A549 (cell line): ENCODE measurements around the gene DLG2. TPM values are rescaled to one million over a fixed set of nuclear protein-coding genes. Genes with fewer than 3 reads are reported as not detected.

Source experiments
- ATAC-seq, 2 experiments: fragments of 200-7000 bp in 1 of 2; fragments of >200 bp in 1 of 2; cut with Nextera tagmentation in 1 of 2; cut with Tn5 transposase in 1 of 2; 3 replicates each; pipeline versions ENCODE4 v1.8.0 to v1.9.1; 2018 to 2020; ENCODE audit warnings: mild to moderate bottlenecking in 1 of 2, moderate library complexity in 1 of 2
- CTCF ChIA-PET: fragments of 300-600 bp; sonication (Branson Sonifier 250); formaldehyde crosslinking; extraction: SDS; loops from one replicate; lab custom pipeline; 2021; ENCODE audit warnings: antibody characterized with exemption, inconsistent platforms; lab: Yijun Ruan, JAX
- POLR2A ChIA-PET: fragments of 350-600 bp; formaldehyde crosslinking; extraction: SDS; loops from one replicate; lab custom pipeline; 2021; ENCODE audit warnings: antibody characterized with exemption, inconsistent platforms; lab: Yijun Ruan, JAX
- DNase-seq, 2 experiments: peaks; one replicate each; pipeline versions ENCODE4 v3.0.0 to v3.0.0-alpha.2; 2011 to 2016; ENCODE audit warnings: low read depth in 1 of 2, low spot score in 1 of 2
- FAIRE-seq: peaks from 2 replicates; lab custom pipeline; 2011; peaks lifted over from hg19 to GRCh38; lab: Jason Lieb, UNC
- H3K27ac ChIP-seq, 2 experiments: fragments of >200 bp; sonication (Bioruptor Twin); formaldehyde crosslinking; 3 replicates each; pipeline ENCODE4 v1.5.1; 2016 to 2017
- H3K4me1 ChIP-seq: fragments of >200 bp; sonication (Bioruptor Twin); formaldehyde crosslinking; 3 replicates; pipeline ENCODE4 v1.6.1; 2016
- H3K4me2 ChIP-seq: fragments of >200 bp; sonication (Bioruptor Twin); formaldehyde crosslinking; 3 replicates; pipeline ENCODE4 v1.6.1; 2016
- H3K4me3 ChIP-seq: fragments of >200 bp; sonication (Bioruptor Twin); formaldehyde crosslinking; 3 replicates; pipeline ENCODE4 v1.5.1; 2016
- H3K9me3 ChIP-seq: fragments of >200 bp; sonication (Bioruptor Twin); formaldehyde crosslinking; 3 replicates; pipeline ENCODE4 v1.6.1; 2016
- CBX8 ChIP-seq: fragments of 200-600 bp; sonication (generic); IDR thresholded peaks from 2 replicates; pipeline ENCODE4 v1.6.1; 2016
- CEBPB ChIP-seq, 2 experiments: fragments of >200 bp in 1 of 2; sonication (Bioruptor Twin) in 1 of 2; formaldehyde crosslinking in 1 of 2; IDR thresholded peaks; 2 replicates each; pipeline ENCODE4 v1.6.1; 2012 to 2016
- EHMT2 ChIP-seq: fragments of 200-600 bp; sonication (generic); IDR thresholded peaks from 2 replicates; pipeline ENCODE4 v1.6.1; 2016; ENCODE audit warnings: antibody characterized with exemption, low read depth, mild to moderate bottlenecking, moderate library complexity
- FOSB ChIP-seq: fragments of 250-450 bp; sonication (Bioruptor Pico); IDR thresholded peaks from 2 replicates; pipeline ENCODE4 v1.5.0; 2020; ENCODE audit warnings: mild to moderate bottlenecking, moderate library complexity
- FOSL2 ChIP-seq, 2 experiments: fragments of 450-650 bp in 1 of 2; fragments of >200 bp in 1 of 2; sonication (Bioruptor Twin) in 1 of 2; formaldehyde crosslinking; IDR thresholded peaks; 2 replicates each; pipeline versions ENCODE4 v1.5.0 to v1.6.1; 2016 to 2020; ENCODE audit warnings: mild to moderate bottlenecking in 1 of 2, moderate library complexity in 1 of 2
- FOXS1 ChIP-seq: fragments of 250-450 bp; sonication (Bioruptor Pico); IDR thresholded peaks from 2 replicates; pipeline ENCODE4 v1.5.0; 2020; ENCODE audit warnings: mild to moderate bottlenecking, moderate library complexity
- GATA3 ChIP-seq: IDR thresholded peaks from 2 replicates; pipeline ENCODE4 v1.6.1; 2012; ENCODE audit warnings: borderline replicate concordance
- HDAC2 ChIP-seq: fragments of 200-600 bp; sonication (generic); IDR thresholded peaks from 2 replicates; pipeline ENCODE4 v1.6.1; 2016
- JUNB ChIP-seq: fragments of >200 bp; sonication (Bioruptor Twin); formaldehyde crosslinking; IDR thresholded peaks from 2 replicates; pipeline ENCODE4 v1.6.1; 2016
- KDM1A ChIP-seq: fragments of 200-600 bp; sonication (generic); IDR thresholded peaks from 2 replicates; pipeline ENCODE4 v1.6.1; 2016; ENCODE audit warnings: low read depth, mild to moderate bottlenecking
- MAZ ChIP-seq: fragments of 150-350 bp; IDR thresholded peaks from 2 replicates; pipeline ENCODE4 v1.6.1; 2014; ENCODE audit warnings: antibody characterized with exemption, low read depth, low read length, borderline replicate concordance
- MYC ChIP-seq: IDR thresholded peaks from 2 replicates; pipeline ENCODE4 v1.6.1; 2012; ENCODE audit warnings: mild to moderate bottlenecking, inconsistent platforms, low read length, improper control_type of control experiment, borderline replicate concordance
- RNF2 ChIP-seq: fragments of 200-600 bp; sonication (generic); IDR thresholded peaks from 2 replicates; pipeline ENCODE4 v1.6.1; 2016; ENCODE audit warnings: low read depth, mild to moderate bottlenecking, antibody characterized with exemption, moderate library complexity, borderline replicate concordance
- ZC3H11A ChIP-seq: fragments of 450-650 bp; IDR thresholded peaks from 2 replicates; pipeline ENCODE4 v1.6.1; 2014; ENCODE audit warnings: antibody characterized with exemption, mild to moderate bottlenecking
- ZNF302 ChIP-seq: fragments of 250-450 bp; sonication (Bioruptor Pico); IDR thresholded peaks from 2 replicates; pipeline ENCODE4 v1.9.0; 2021; ENCODE audit warnings: inconsistent platforms, mild to moderate bottlenecking, moderate library complexity
- ZSCAN20 ChIP-seq: fragments of 250-450 bp; sonication (Bioruptor Pico); IDR thresholded peaks from 2 replicates; pipeline ENCODE4 v1.8.0; 2022; ENCODE audit warnings: mild to moderate bottlenecking, moderate library complexity
- WGBS: methylation state at CpG from one replicate; pipeline ENCODE4 v1.1.6; 2017; ENCODE audit errors: missing lambda C conversion rate; 5-methylcytosine and 5-hydroxymethylcytosine counted together
- polyA plus RNA-seq, 4 experiments: library from polyadenylated mRNA; depleted of rRNA in 3 of 4; stranded (reverse); fragments of >200 nt; fragmentation: RNase III in 1 of 4; extraction: RNeasy Plus Mini Kit Qiagen cat#74134 plus additional on column Dnase treatment in 1 of 4; gene quantifications; 2 replicates in 3 of 4; 3 replicates in 1 of 4; pipeline ENCODE4 v1.2.3, GENCODE V29; 2011 to 2017
- TF ChIP-seq, protein P1 (sequence below): fragments of 450-650 bp; IDR thresholded peaks from 2 replicates; pipeline ENCODE4 v1.6.1; 2014; ENCODE audit warnings: antibody characterized with exemption
- TF ChIP-seq, protein P2 (sequence below): IDR thresholded peaks from 2 replicates; pipeline ENCODE4 v1.6.1; 2012
- TF ChIP-seq, protein P3 (sequence below): fragments of >200 bp; sonication (Bioruptor Twin); formaldehyde crosslinking; IDR thresholded peaks from 2 replicates; pipeline ENCODE4 v1.6.1; 2016
- TF ChIP-seq, protein P4 (sequence below): fragments of 250-450 bp; sonication (Bioruptor Pico); IDR thresholded peaks from 2 replicates; pipeline ENCODE4 v1.5.0; 2020; ENCODE audit warnings: low read depth, mild to moderate bottlenecking, moderate library complexity
- TF ChIP-seq, protein P5 (sequence below): fragments of 200-600 bp; sonication (generic); IDR thresholded peaks from 2 replicates; pipeline ENCODE4 v1.6.1; 2016; ENCODE audit warnings: antibody characterized with exemption, mild to moderate bottlenecking, moderate library complexity
- TF ChIP-seq, protein P6 (sequence below): IDR thresholded peaks from 2 replicates; pipeline ENCODE4 v1.6.1; 2012

The DLG2 gene
- polyA plus RNA-seq, 2 of the 4 experiments (the other 2 are of a cell fraction): 0.26 to 0.79 TPM

DNA sequence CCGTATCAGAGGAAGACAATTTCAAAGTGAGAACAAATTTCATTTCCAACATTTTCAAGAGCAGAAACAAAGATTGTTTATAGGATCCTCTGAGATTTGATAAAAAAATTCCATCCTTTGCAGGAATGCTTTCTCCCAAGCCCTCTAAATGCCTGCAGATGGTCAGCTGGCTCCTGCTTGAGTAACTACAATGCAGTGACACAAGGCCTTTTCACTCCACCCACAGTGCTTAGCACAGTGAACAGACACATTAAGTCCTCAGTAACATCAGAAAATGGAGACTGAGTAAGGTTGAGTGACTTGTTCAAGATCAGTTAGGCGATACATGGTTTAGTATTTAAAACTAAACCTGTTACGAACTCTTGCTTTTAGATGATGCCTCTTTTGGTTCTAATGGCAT lies 1813.8 kb downstream of the DLG2 start:
- POLR2A ChIA-PET: no interaction called here
- 29% methylated on average over 3 of the region's 3 CpGs for WGBS
- ATAC-seq (no peak), FAIRE-seq (no peak), DNase-seq (no peak)
- CTCF ChIA-PET: interaction anchor here (0.7 to 1.1 kb wide), 2 partner anchors 9 to 522 kb away, joined by 3 to 6 read pairs; no protein-coding TSS in a partner anchor
- Histone ChIP-seq H3K27ac (no peak overlapping the region), H3K9me3 (no peaks in the 10 kb centered on the region), H3K4me2 (no peak overlapping the region), H3K4me1 (no peaks in the 10 kb centered on the region), H3K4me3 (no peak overlapping the region)
- TF ChIP-seq KDM1A (no peak), HDAC2 (no peak)

DNA sequence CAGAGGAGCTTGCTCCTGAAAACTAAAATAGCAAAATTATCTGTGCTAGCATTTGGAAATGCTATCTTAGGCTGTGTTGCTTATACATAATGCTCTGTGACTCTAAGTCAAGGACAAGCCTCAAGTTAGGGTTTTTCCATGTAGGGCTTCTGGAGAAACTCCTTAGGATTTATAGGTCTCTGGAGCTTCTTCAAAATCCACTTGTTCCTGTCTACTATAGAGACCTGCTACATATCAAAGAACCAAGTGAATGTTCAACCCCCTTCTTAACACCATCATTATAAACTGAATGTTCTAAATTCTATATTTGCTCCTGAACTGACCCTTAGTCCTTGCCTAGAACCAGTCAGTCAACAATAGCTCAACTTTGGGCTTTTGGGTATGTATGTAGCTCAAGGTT lies 1817.9 kb downstream of the DLG2 start:
- no peak for DNase-seq
- ChIA-PET POLR2A (no interaction called here), CTCF (no interaction called here)
- H3K4me1 ChIP-seq: no peaks in the 10 kb centered on the region
- H3K4me2 ChIP-seq: no peak overlapping the region
- TF ChIP-seq CBX8 (no peak), FOSL2 (IDR thresholded peaks at IDR 0.05) (no peak), FOSL2 (CRISPR knock-in tag; IDR thresholded peaks at IDR 0.05) (no peak), GATA3 (no peak), RNF2 (no peak), FOXS1 (CRISPR knock-in tag) (no peak), EHMT2 (no peak), ZSCAN20 (CRISPR knock-in tag) (no peak), ZNF302 (CRISPR knock-in tag) (no peak), MYC (no peak), FOSB (no peak), ZC3H11A (no peak), JUNB (no peak), MAZ (no peak), CEBPB (IDR thresholded peaks at IDR 0.05) (no peak)
- TF ChIP-seq, protein P1, sequence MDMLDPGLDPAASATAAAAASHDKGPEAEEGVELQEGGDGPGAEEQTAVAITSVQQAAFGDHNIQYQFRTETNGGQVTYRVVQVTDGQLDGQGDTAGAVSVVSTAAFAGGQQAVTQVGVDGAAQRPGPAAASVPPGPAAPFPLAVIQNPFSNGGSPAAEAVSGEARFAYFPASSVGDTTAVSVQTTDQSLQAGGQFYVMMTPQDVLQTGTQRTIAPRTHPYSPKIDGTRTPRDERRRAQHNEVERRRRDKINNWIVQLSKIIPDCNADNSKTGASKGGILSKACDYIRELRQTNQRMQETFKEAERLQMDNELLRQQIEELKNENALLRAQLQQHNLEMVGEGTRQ: no peak
- TF ChIP-seq, protein P2, sequence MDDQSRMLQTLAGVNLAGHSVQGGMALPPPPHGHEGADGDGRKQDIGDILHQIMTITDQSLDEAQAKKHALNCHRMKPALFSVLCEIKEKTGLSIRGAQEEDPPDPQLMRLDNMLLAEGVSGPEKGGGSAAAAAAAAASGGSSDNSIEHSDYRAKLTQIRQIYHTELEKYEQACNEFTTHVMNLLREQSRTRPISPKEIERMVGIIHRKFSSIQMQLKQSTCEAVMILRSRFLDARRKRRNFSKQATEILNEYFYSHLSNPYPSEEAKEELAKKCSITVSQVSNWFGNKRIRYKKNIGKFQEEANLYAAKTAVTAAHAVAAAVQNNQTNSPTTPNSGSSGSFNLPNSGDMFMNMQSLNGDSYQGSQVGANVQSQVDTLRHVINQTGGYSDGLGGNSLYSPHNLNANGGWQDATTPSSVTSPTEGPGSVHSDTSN: no peak
- TF ChIP-seq, protein P3, sequence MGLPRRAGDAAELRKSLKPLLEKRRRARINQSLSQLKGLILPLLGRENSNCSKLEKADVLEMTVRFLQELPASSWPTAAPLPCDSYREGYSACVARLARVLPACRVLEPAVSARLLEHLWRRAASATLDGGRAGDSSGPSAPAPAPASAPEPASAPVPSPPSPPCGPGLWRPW: no peak
- TF ChIP-seq, protein P4, sequence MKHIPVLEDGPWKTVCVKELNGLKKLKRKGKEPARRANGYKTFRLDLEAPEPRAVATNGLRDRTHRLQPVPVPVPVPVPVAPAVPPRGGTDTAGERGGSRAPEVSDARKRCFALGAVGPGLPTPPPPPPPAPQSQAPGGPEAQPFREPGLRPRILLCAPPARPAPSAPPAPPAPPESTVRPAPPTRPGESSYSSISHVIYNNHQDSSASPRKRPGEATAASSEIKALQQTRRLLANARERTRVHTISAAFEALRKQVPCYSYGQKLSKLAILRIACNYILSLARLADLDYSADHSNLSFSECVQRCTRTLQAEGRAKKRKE (CRISPR knock-in tag): no peak
- TF ChIP-seq, protein P5, sequence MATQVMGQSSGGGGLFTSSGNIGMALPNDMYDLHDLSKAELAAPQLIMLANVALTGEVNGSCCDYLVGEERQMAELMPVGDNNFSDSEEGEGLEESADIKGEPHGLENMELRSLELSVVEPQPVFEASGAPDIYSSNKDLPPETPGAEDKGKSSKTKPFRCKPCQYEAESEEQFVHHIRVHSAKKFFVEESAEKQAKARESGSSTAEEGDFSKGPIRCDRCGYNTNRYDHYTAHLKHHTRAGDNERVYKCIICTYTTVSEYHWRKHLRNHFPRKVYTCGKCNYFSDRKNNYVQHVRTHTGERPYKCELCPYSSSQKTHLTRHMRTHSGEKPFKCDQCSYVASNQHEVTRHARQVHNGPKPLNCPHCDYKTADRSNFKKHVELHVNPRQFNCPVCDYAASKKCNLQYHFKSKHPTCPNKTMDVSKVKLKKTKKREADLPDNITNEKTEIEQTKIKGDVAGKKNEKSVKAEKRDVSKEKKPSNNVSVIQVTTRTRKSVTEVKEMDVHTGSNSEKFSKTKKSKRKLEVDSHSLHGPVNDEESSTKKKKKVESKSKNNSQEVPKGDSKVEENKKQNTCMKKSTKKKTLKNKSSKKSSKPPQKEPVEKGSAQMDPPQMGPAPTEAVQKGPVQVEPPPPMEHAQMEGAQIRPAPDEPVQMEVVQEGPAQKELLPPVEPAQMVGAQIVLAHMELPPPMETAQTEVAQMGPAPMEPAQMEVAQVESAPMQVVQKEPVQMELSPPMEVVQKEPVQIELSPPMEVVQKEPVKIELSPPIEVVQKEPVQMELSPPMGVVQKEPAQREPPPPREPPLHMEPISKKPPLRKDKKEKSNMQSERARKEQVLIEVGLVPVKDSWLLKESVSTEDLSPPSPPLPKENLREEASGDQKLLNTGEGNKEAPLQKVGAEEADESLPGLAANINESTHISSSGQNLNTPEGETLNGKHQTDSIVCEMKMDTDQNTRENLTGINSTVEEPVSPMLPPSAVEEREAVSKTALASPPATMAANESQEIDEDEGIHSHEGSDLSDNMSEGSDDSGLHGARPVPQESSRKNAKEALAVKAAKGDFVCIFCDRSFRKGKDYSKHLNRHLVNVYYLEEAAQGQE: no peak
- TF ChIP-seq, protein P6, sequence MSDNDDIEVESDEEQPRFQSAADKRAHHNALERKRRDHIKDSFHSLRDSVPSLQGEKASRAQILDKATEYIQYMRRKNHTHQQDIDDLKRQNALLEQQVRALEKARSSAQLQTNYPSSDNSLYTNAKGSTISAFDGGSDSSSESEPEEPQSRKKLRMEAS: no peak
- H3K4me3 ChIP-seq: no peak overlapping the region
- H3K27ac ChIP-seq: no peak overlapping the region
- no peaks in the 10 kb centered on the region for H3K9me3 ChIP-seq
- no peak for ATAC-seq
- no peak for FAIRE-seq
